HL-60 (cell line): ENCODE measurements around the gene IFNA21.
"Not testable (repeated sequence)": the region's sequence is repeated elsewhere in the genome, so short reads cannot be mapped to it uniquely, and the experiment has no call there.

Experiments
- DNase-seq, 2 experiments: peaks; one replicate each; pipeline ENCODE4 v3.0.0-alpha.2; 2010 to 2020; ENCODE audit warnings: low read depth in 1 of 2, low spot score in 1 of 2
- H3K27ac ChIP-seq: fragments of 250-450 bp; sonication (Bioruptor Pico); replicated peaks from 2 replicates; pipeline ENCODE4 v1.5.1; 2020; ENCODE audit warnings: mild to moderate bottlenecking, moderate library complexity
- H3K27me3 ChIP-seq: fragments of 250-450 bp; sonication (Bioruptor Pico); 2 replicates; pipeline ENCODE4 v1.5.1; 2021; ENCODE audit warnings: mild to moderate bottlenecking, moderate library complexity; ENCODE audit not compliant: insufficient read depth, poor library complexity, severe bottlenecking
- H3K4me3 ChIP-seq: replicated peaks from 2 replicates; pipeline ENCODE4 v1.5.1; 2011; ENCODE audit warnings: mild to moderate bottlenecking, control low read depth, low read length; ENCODE audit not compliant: insufficient read depth
- CTCF ChIP-seq: IDR thresholded peaks from one replicate; pipeline ENCODE4 v1.5.1; 2011; ENCODE audit warnings: low read length, control low read depth, inconsistent platforms; ENCODE audit not compliant: insufficient read depth
- GABPA ChIP-seq: IDR thresholded peaks from 2 replicates; pipeline ENCODE4 v1.6.1; 2012; ENCODE audit warnings: low read depth
- POLR2AphosphoS5 ChIP-seq: IDR thresholded peaks from 2 replicates; pipeline ENCODE4 v1.6.1; 2012; ENCODE audit warnings: low read depth
- REST ChIP-seq: IDR thresholded peaks from 2 replicates; pipeline ENCODE4 v1.6.1; 2012; ENCODE audit warnings: low read depth; ENCODE audit not compliant: insufficient replicate concordance
- SPI1 ChIP-seq: IDR thresholded peaks from 2 replicates; pipeline ENCODE4 v1.6.1; 2012; ENCODE audit warnings: low read depth, mild to moderate bottlenecking, borderline replicate concordance

IFNA21 gene

DNA sequence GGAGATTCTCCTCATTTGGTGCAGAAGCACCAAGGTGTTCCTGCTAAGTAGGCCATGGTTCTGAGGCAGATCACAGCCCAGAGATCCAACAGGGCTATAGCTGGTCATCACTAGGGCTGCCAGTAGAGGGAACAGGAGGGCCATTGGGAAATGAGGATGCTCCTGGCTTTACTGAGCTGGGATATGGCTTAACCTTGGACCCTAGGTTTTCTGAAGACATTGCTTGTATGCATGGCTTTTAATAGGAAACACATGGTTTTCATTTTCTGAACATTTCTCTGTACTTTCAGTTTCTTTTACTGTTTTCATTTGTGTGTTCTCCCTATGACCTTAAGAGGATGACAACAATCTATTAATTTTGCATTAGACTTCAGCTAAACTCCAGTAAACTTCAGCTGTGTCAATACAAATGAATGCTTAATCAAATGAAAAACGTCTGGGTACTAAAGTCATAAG, 25.0 kb downstream of the IFNA21 start, which contains the start of gene IFNW1:
TSS of gene IFNW1 (minus strand) at position 406 of the 456 bp plus-strand sequence. CDS start at position 144, 262 bp downstream.
- no peaks in the 10 kb centered on the region for H3K27me3 ChIP-seq
- H3K27ac ChIP-seq: no peak within 1 kb of the TSS
- no peak within 1 kb of the TSS for H3K4me3 ChIP-seq
- no peak for TF ChIP-seq POLR2AphosphoS5
- TF ChIP-seq REST: no peak
- no peak for TF ChIP-seq GABPA
- no peak for TF ChIP-seq CTCF
- no peak for TF ChIP-seq SPI1
- no peak for DNase-seq

- no peak overlapping the region for H3K27ac ChIP-seq
- no peak overlapping the region for H3K4me3 ChIP-seq
- no peaks in the 10 kb centered on the region for H3K27me3 ChIP-seq
- TF ChIP-seq CTCF: no peak
- TF ChIP-seq REST: no peak
- no peak for TF ChIP-seq SPI1
- no peak for TF ChIP-seq GABPA
- TF ChIP-seq POLR2AphosphoS5: no peak
- DNase-seq: no peak
Observed at GRCh38 chr9:21137020-21137419, 29.4 kb downstream of the IFNA21 start.

GRCh38 chr9:21135736-21136135, 30.7 kb downstream of the IFNA21 start:
- TF ChIP-seq REST: no peak
- TF ChIP-seq GABPA: no peak
- TF ChIP-seq POLR2AphosphoS5: no peak
- TF ChIP-seq CTCF: no peak
- no peak for TF ChIP-seq SPI1
- no peak overlapping the region for H3K4me3 ChIP-seq
- H3K27me3 ChIP-seq: no peaks in the 10 kb centered on the region
- DNase-seq: no peak
- H3K27ac ChIP-seq: no peak overlapping the region

- H3K4me3 ChIP-seq, H3K27ac ChIP-seq, DNase-seq, H3K27me3 ChIP-seq: not testable (repeated sequence)
Observed at GRCh38 chr9:21128186-21128585, 38.3 kb downstream of the IFNA21 start.
